Forelimb muscle (tissue), 1 donor: Measurements from ENCODE around the gene RTN4RL1. TPM values are rescaled to one million over a fixed set of nuclear protein-coding genes. Genes with fewer than 3 reads are reported as not detected.

ENCODE experiments used
- DNase-seq: peaks from one replicate; pipeline ENCODE4 v3.0.0-alpha.2; 2013; ENCODE audit warnings: low read depth
- polyA plus RNA-seq: library from polyadenylated mRNA; unstranded; fragments of 120-200 nt; gene quantifications from one replicate; pipeline ENCODE4 v1.2.1, GENCODE V29; 2013; ENCODE audit not compliant: insufficient read length

Gene RTN4RL1
- polyA plus RNA-seq = 1.5 TPM

- no peak for DNase-seq
These were observed at the start of gene RTN4RL1 for GRCh38 chr17:2025220-2025621. Gene RTN4RL1, minus strand, starts transcription at chr17:2025334. Its CDS starts 469 bp downstream, at chr17:2024865.

GRCh38 chr17:2074919-2075318 is 49.8 kb upstream of the RTN4RL1 start:
- no peak for DNase-seq

GRCh38 chr17:2071455-2072281 is 46.5 kb upstream of the RTN4RL1 start:
- DNase-seq = no peak

- no peak for DNase-seq
These were observed 45.9 kb upstream of the RTN4RL1 start for GRCh38 chr17:2071024-2071385.

GRCh38 chr17:2070241-2071023 is 45.3 kb upstream of the RTN4RL1 start:
- no peak for DNase-seq

GRCh38 chr17:2068519-2069051 is 43.5 kb upstream of the RTN4RL1 start:
- no peak for DNase-seq

GRCh38 chr17:2068031-2068518 is 42.9 kb upstream of the RTN4RL1 start:
- no peak for DNase-seq

GRCh38 chr17:2067608-2068024 is 42.5 kb upstream of the RTN4RL1 start:
- no peak for DNase-seq

GRCh38 chr17:2067048-2067561 is 42.0 kb upstream of the RTN4RL1 start:
- no peak for DNase-seq

GRCh38 chr17:2065949-2066400 is 40.8 kb upstream of the RTN4RL1 start:
- DNase-seq = no peak

GRCh38 chr17:2064980-2065785 is 40.0 kb upstream of the RTN4RL1 start:
- DNase-seq = no peak

GRCh38 chr17:2064520-2064971 is 39.4 kb upstream of the RTN4RL1 start:
- DNase-seq = no peak

GRCh38 chr17:2064147-2064489 is 39.0 kb upstream of the RTN4RL1 start:
- no peak for DNase-seq

GRCh38 chr17:2063261-2064146 is 38.4 kb upstream of the RTN4RL1 start:
- DNase-seq = no peak

- DNase-seq = no peak
These were observed 37.5 kb upstream of the RTN4RL1 start for GRCh38 chr17:2062571-2063183.

- DNase-seq = no peak
These were observed 36.4 kb upstream of the RTN4RL1 start for GRCh38 chr17:2061441-2061958.

GRCh38 chr17:2060681-2061440 is 35.7 kb upstream of the RTN4RL1 start:
- no peak for DNase-seq

GRCh38 chr17:2060385-2060658 is 35.2 kb upstream of the RTN4RL1 start:
- DNase-seq = no peak
